Esophagus squamous epithelium (tissue), 5 donors: ENCODE results near the gene GNPAT. TPM values are rescaled to one million over a fixed set of nuclear protein-coding genes. Genes with fewer than 3 reads are reported as not detected.

Experiments used
- DNase-seq: peaks from one replicate; lab custom pipeline; 2025; lab: John Stamatoyannopoulos, UW
- H3K27ac ChIP-seq, 4 donors: fragments of 200-600 bp; sonication (generic); one replicate each; pipeline ENCODE4 v1.5.1; 2016 to 2019; ENCODE audit warnings: mild to moderate bottlenecking in 1 of 4
- H3K27me3 ChIP-seq, 4 donors: fragments of 200-600 bp; sonication (generic); 1 replicate in 3 of 4; 2 replicates in 1 of 4; pipeline versions ENCODE4 v1.5.1 to v1.6.0; 2017 to 2021; ENCODE audit warnings: antibody characterized with exemption in 1 of 4
- H3K36me3 ChIP-seq, 3 donors: fragments of 200-600 bp; sonication (generic); one replicate each; pipeline ENCODE4 v1.5.1; 2016 to 2019
- H3K4me1 ChIP-seq, 3 donors: fragments of 200-600 bp; sonication (generic); one replicate each; pipeline ENCODE4 v1.5.1; 2017 to 2019
- H3K4me3 ChIP-seq, 4 donors: fragments of 200-600 bp; sonication (generic); 1 replicate in 3 of 4; 2 replicates in 1 of 4; pipeline ENCODE4 v1.5.1; 2016 to 2019; ENCODE audit warnings: mild to moderate bottlenecking in 2 of 4, moderate library complexity in 1 of 4
- H3K9me3 ChIP-seq, 3 donors: fragments of 200-600 bp; sonication (generic); one replicate each; pipeline ENCODE4 v1.5.1; 2016 to 2019
- CTCF ChIP-seq, 6 experiments: fragments of 450-650 bp in 4 of 6; fragments of 200-600 bp in 2 of 6; sonication (generic) in 2 of 6; IDR thresholded peaks; one replicate each; pipeline ENCODE4 v1.5.1; 2016 to 2019; ENCODE audit warnings: antibody characterized with exemption in 6 of 6, mild to moderate bottlenecking in 4 of 6, moderate library complexity in 4 of 6
- POLR2A ChIP-seq, 4 donors: fragments of 450-650 bp; IDR thresholded peaks; one replicate each; pipeline ENCODE4 v1.6.1; 2017; ENCODE audit warnings: antibody characterized with exemption in 4 of 4, mild to moderate bottlenecking in 4 of 4, moderate library complexity in 3 of 4
- WGBS, 2 donors: methylation state at CpG; one replicate each; pipeline ENCODE4 v1.1.5; 2018; 5-methylcytosine and 5-hydroxymethylcytosine counted together
- intact Hi-C: fragments of 100-400 bp; cut with DNase I; formaldehyde crosslinking; loops from one replicate; pipeline ENCODE4 v1.15.0; 2022
- small RNA-seq, 4 donors: library from RNA; depleted of rRNA; stranded (forward); fragments of <200 nt; gene quantifications; one replicate each; pipeline ENCODE3, GENCODE V24; 2016
- total RNA-seq, 4 donors: library from RNA; depleted of rRNA; stranded (reverse); fragments of >200 nt; gene quantifications; one replicate each; pipeline ENCODE4 v1.1.0, GENCODE V29; 2016
- donor health status: DM: yes; HTN: yes; CAD: no.

Gene GNPAT
- total RNA-seq, 4 donors from 2014 or later: 14.9 to 44.0 (median 25.2) TPM

GRCh38 chr1:231324660-231325059, 83.6 kb downstream of the GNPAT start:
- no peak for DNase-seq
- TF ChIP-seq CTCF (IDR thresholded peaks at IDR 0.05) (no peak), POLR2A (IDR thresholded peaks at IDR 0.05) (no peak)
- H3K27ac ChIP-seq: no peak overlapping the region
- no peaks in the 10 kb centered on the region for H3K36me3 ChIP-seq
- WGBS, 2 donors: 81 to 83% methylated on average over 5 of the region's 5 CpGs
- no peaks in the 10 kb centered on the region for H3K4me1 ChIP-seq
- intact Hi-C loops: no loop called here
- no peak overlapping the region for H3K4me3 ChIP-seq
- H3K9me3 ChIP-seq: no peaks in the 10 kb centered on the region
- no peaks in the 10 kb centered on the region for H3K27me3 ChIP-seq

GRCh38 chr1:231326248-231326647, 85.2 kb downstream of the GNPAT start:
- Histone ChIP-seq H3K36me3 (peaks cover 0 to 5% (median 0%) of the 10 kb centered on the region in 3 donors), H3K9me3 (no peaks in the 10 kb centered on the region), H3K27me3 (no peaks in the 10 kb centered on the region), H3K4me3 (no peak overlapping the region), H3K4me1 (no peaks in the 10 kb centered on the region), H3K27ac (no peak overlapping the region)
- 45 to 50% methylated on average over 1 of the region's 1 CpG for WGBS, 2 donors
- no peak for DNase-seq
- intact Hi-C loops: no loop called here
- TF ChIP-seq POLR2A (IDR thresholded peaks at IDR 0.05) (no peak), CTCF (IDR thresholded peaks at IDR 0.05) (no peak)

Small RNA genes within 50 kb of the gene (small RNA-seq; reads per million reads assigned to genes)
- gene RNA5SP80: 0 reads per million in 4 donors

Other genes starting within 250 kb of the GNPAT start
- 10 to 100 TPM in 3 of 4 donors, 1 to 10 TPM in 1; 5.0 to 24.8 (median 17.1) TPM for gene FAM89A, start 201.0 kb upstream of the GNPAT start, total RNA-seq
- gene TRIM67, start 79.2 kb upstream of the GNPAT start, total RNA-seq: not detected
- 10 to 100 TPM; 10.6 to 12.8 (median 11.7) TPM for gene EXOC8, start 96.6 kb downstream of the GNPAT start, total RNA-seq
- gene SPRTN, start 97.1 kb downstream of the GNPAT start, total RNA-seq: 10 to 100 TPM; 10.9 to 22.9 (median 16.9) TPM
- gene EGLN1, start 181.1 kb downstream of the GNPAT start, total RNA-seq: 10 to 100 TPM; 21.8 to 36.0 (median 28.7) TPM